Ramos (cell line): ENCODE results near the gene FAM13A.

Experiments used
- in situ Hi-C: fragments of 300-500 bp; cut with MboI; formaldehyde crosslinking; loops from one replicate; pipeline ENCODE4 v1.14.3; 2022; ENCODE audit warnings: low sequenced_read_pairs; ENCODE audit not compliant: unreplicated experiment

Gene FAM13A

DNA sequence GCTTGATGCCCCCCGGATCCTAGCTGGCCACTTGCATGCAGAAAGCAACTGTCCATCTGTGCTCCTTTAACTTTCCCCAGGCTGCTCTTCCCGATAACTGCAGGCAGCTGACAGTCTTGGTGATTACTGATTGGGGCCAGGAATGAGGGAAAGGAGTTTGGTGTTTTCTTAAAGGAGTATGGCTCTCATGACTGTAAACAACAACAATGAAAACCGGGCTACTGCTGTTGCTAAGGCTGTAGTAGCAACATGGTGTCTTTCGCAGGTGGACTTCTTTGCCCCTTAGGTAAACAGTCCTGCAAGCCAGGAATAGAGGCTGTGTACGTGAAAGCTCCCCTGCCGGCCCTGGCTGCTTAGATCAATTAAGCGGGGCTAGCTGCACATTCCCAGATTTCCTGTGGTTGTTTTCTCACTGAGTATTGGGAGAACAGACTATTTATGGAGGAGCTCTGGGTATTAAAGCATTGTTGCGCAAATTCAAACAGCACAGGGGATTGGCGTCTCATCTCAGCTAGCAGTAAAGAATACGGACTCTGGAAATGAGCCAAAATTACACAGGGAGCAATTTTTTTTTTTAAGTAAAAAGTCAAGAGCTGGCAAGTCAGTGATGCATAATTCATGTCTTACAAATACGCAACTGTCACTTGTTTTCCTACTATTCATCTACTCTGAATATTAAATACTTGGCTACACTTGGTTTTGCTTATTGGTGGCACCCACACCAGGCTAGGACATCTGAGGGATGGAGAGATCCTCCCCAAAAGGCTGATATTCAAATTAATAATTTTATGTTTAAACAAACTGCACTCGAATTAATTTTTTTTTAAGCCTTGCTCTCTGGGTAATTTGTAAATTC is 297.7 kb downstream of the FAM13A start:
- in situ Hi-C loops = no loop called here

DNA sequence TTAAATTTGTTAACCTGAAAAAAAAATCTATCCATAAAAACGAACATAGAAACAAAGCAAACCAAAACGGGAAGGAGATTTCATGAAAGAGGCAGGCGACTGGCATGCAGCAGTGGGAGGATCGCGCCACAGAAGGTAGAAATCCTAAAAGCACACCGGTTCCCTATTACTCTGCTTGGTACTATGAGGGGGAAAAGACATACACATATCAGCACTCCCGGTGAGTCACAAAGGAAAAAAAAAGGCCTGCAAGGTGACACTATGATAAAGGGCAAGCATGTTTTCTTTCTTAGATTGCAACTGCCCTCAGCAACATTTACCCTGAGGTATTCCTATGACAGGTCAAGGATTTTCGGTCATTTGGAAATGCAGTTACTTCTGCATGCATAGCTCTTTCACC is 298.7 kb downstream of the FAM13A start:
- in situ Hi-C loops = no loop called here

DNA sequence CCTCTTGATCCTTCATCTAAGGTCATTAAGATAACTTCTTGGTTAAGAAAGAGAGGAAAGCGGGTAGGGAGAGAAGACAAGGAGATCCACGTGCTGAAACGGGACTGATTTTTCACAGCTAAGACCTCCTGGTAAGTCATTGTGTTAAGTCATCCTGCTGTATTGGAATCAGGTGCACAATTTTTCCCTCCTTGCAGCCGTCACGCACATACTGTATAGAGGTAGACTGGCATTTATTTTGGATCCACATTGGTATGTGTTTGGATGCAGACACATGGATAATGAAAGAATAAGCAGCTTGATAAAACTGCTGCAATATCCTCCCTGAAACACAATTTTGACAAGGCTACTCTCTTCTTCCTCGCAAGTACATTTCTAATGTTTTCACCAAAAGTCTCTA is 299.2 kb downstream of the FAM13A start:
- in situ Hi-C loops = no loop called here

DNA sequence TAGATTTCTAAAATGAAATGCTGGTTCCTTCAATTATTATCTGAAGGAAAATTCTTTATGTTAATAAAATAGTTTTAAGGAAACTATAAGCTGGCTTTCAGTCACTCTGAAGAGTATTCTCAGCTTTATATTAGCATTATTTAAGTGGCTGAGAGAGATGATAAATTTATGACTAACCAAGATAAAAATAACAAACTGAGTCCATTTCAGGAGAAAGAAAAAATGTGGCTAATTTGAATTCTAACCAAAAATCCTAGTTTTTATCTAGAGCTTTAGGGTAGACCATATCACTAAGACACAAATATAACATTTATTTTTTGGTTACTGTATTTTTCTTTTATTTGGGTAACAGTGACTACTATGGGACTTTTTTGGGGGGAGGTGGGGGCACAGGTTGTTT is 299.9 kb downstream of the FAM13A start:
- in situ Hi-C loops = no loop called here

DNA sequence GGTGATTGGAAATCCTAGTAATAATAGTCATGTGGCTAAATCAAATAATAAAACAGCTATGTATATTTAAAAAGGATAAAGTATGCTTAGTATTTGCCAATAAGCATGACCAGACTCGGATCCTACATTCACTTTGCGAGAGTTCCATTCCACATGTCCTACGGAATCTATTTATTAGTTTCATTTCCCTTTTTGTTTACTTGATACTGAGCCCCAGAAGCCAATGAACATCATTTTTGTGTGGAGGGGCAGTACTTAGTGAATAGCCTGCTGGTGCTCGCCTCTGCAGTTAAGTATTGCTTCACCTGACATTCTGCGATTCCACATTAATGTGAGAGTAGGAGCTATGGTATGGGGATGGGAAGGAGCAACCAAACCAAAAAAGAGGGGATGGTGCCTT is 300.8 kb downstream of the FAM13A start:
- in situ Hi-C loops = no loop called here

DNA sequence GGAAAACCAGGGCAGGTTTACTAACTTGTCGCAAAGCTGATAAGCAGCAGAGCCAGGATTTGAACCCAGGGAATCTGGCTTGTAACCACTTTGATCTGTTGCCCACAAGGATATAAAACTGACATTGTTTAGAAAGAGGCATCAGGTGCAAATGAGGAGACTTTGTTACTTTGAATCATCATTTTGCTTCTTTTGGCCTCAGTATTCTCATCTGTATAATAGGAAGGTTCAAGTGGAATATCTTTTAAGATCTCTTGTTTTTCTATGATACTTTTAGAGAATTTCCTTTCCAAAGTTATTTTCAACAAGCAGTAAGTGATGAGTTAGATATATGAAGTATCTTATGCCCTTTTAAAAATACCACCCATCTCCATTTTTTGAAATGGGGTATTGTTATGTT is 301.5 kb downstream of the FAM13A start:
- in situ Hi-C loops = no loop called here

DNA sequence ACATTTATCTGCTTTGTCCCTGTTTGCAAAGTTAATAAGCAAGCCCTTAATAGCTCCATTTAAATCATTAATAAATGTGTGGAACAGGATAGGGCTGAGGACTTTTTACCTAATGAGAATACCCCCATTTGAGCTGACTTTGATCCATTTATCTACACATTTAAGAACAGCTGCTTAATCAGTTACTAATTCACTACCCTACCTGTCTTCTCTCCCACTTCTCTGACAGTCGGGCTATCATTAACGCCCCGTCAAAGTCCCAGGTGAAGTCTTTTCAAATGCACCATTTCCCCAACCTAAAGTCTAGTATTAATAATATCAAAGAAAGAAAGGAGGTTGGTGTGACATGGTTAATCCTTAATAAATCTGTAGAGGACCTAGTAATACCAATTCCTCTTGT is 302.2 kb downstream of the FAM13A start:
- in situ Hi-C loops = no loop called here

DNA sequence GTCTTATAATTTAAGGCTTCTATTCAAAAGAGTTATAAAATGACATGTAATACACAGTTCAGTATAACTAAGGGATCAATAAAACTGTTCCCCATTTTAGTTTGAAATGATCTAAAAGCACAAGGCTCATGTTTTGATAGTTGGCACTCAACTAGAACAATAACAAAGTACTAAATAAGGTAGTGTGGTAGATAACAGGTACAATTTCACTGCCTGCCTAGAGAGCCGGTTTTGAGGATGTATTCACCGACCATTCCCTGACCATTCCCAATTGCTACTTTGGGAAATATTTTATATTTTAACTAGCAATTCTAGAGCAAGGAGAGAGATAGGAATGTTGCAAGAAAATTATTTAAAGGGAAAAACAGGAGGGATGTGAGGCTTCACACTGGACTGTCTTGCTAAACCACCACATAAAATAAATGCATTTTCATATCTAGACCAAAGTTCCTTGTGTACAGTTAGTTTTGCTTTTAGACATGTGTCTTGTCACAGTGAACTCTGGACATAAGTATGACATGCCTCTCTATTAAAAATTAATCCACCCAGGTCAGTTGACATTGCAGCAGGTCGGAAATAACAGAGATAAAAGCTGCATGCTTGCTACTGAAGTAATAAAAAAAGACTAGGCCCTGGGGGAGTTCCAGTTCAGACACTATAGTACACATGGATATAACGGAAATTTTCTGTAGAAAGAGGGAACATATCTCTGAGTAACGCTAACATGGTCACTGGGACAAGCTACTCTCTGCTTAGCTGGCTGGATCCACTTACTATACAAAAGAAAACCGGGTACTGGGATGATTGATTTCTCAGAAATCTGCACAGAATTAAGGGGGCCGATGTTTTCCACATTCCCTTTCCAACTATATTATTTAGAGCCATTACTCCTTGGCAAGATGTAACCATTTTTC is 303.1 kb downstream of the FAM13A start:
- in situ Hi-C loops = no loop called here

DNA sequence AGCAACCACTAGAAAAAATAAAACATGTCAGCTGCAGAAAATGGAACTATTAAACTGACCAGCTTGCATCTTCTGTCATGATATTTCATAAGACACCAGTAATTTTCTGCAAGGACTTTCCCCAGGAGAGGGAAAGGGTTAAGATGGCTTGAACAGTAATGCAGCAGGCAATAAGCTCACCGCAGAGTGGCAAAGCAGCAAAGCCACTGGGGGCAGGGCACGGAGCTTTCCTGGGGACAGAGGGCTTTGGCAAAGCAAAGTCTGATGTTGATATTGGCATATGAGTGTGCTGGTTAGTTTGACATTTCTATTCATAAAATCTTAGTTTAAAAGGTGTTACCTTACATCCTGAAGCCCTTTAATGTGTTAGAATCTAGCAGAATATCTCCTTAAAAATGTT is 304.2 kb downstream of the FAM13A start:
- in situ Hi-C loops = no loop called here

DNA sequence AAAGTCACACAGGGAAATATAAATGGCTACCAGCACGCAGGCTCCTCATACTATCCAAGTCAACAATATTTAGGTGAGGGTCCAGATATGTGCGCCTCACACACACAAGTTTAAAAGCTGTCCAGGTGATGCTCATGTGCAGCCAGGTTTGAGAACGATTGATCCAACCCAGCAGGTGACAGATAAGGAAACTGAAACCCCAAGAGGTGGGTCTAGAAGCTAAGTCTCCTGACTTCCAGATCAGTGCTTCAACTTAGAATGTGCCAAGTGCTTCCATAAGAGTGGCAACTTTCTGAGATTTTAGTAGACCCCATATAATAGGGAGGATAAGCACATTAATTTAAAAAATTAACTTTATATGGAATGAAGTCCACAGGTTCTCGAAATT is 304.9 kb downstream of the FAM13A start:
- in situ Hi-C loops = no loop called here

DNA sequence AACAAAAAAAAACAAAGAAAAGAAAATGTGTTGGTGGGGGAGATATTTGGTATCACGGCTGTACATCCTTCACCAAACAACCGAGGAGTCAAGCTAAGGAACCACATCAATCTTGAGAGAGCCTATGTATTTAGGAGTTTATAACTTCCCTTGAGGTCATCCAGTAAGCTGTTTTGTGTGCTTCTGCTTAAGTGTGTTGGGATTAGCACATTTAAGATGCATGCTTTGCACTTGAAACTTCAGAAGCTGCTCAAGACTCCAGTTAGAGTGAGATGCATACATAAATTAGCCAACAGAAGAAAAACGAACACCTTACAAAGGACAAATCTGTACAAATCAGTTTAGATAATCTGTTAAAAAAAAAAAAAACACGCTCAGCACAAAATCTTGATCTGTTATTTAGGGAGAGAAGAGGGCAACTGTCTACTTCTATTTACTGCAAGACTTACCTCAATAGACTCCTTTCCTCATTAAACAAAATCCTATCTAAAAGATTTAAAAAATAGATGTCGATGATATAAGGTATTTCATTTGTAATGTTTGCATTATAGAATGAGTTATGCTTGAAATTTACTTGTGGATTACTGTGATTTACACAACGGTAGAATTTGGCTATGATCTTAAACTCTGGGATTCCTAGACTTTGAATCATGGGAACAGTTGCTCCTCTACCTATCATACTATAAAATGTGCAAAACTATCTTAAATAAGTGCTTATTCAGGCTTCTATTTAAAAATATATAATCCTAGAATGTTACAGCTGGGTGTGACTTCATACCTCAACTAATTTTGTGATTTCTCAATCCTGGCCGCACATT is 305.5 kb downstream of the FAM13A start:
- in situ Hi-C loops = no loop called here

DNA sequence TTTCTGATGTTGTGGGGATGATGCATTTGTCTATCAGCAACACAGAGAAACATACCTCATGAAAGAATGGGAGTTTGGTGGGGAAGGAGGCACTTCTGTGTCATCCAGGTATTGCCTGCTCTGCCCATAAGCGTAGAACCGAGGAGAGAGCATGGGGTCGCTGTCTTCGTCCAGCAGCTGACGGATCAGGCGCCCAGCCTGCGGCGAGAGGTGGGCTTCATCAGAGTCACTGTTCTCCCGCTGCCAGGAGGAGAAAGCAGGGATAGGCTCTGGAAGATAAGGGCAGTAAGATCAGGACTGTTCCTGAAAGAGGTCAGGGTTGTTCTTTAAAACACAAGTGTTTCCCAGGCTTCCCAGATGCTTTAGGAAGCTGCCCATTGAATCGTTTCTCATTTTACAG is 306.6 kb downstream of the FAM13A start:
- in situ Hi-C loops = no loop called here

DNA sequence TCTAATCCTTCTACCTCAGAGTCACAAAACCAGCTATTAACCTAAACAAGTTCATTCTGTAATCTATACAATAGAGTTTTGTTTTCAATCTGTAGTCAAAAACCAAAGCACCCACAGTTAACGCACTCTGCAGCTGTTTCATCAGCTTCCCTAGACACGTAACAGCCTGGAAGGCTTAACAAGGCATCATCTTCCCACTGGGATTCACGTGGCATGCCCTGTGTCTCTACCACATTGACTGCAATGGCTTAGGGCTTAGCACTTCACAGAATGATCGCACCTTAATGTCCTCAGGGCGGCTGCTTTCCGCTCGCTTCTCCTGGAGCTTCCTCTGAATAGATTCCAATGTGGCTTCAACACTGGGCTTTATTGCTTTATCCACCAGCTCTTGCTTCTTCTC is 309.6 kb downstream of the FAM13A start:
- in situ Hi-C loops = no loop called here

DNA sequence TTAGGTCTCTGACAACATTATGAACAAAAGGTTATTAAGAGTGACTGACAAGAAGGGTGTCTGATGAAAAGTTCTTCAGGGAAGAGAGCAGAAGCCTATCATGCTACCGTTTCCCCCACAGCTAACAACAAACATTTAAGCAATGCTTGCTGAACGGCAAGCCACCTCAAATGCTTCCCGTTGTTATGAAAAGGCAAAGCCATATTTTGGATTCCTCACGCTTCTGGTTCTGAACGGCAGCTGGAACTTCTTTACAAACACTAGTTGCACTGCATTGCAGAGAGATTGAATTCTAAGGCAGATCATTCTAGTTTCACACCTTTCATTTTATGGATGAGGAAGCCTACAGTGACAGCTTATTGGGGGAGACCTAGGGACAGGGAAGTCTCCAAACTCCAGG is 310.8 kb downstream of the FAM13A start:
- in situ Hi-C loops = no loop called here

DNA sequence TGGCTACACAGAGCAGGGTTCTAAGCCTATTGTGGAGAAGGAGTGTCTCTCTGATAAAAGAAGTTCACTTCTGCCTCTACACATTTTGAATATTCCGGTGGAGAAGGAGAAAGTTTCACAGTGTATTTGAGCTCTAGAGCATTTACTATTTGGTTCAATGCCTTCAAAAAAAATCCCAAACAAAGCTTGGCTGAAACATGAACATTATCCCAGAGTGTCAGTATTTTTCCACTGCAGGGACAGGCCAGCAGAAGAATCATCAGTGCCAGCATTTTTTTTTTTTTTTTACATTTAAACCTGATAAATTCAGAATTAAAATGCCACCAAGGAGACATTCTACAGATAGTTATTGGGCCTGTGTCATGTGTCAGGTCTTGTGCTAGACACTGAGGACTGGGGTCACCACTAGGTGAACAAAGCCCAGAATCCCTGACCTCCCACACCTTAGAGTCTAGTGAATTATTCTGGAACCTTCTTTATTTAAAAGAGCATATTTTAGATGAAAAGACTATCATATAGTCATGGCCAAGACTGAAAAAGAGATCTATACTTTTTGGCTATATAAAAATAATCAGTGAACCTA is 311.3 kb downstream of the FAM13A start:
- in situ Hi-C loops = no loop called here

DNA sequence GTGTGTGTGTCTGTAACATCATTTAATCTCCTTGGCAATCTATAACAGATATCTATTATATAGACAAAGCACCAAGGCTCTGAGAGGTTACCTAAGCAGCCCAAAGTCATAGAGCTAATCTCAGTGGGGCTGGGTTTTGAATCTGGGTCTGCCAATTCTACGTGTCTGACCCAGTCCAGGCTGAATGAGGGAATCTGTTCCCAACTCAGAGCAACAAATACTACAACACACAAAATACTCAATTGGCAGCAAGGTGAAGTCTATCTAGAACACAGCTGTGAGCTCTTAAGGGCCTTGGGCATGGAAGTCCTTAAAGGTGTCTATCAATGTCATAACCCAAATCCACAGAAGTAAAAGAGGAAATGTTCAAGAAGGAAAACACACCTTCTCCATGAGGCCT is 311.8 kb downstream of the FAM13A start:
- in situ Hi-C loops = no loop called here

DNA sequence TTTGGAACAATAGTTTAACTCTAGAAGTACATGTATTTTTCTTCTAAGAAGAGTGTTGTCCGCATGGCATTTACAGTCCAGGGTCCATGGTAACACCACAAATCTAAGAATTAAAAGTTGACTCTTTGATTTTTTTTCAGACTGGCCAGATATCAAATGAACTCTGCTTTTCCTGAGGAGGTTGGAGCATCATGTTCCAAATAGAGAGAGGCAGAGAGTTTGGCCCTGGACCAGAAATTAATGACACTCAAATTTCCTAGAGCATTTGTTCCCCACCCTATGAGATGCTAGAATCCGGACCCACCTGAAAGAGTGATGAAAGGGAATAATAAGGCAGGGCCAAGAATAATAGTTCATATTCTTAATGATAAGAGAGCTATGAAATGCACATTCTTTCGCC is 312.4 kb downstream of the FAM13A start:
- in situ Hi-C loops = no loop called here

DNA sequence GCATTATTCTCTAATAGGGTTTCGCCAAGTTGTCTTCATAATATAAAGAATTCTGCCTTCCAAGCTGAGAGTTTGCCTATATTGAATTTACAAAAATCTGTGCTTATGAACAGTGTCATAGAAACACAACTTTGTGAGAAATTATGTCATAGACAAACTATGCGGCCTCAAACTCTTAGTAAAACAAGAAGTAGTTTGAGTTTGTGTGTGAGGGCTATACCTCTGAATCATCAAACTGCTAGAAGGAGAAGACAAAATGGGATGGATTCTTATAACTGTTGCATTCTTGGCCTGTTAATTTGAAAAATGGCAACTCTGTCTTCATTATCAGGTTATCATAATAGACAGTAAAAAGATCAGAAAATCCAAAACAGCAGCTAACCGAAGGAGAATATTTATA is 313.3 kb downstream of the FAM13A start:
- in situ Hi-C loops = no loop called here

DNA sequence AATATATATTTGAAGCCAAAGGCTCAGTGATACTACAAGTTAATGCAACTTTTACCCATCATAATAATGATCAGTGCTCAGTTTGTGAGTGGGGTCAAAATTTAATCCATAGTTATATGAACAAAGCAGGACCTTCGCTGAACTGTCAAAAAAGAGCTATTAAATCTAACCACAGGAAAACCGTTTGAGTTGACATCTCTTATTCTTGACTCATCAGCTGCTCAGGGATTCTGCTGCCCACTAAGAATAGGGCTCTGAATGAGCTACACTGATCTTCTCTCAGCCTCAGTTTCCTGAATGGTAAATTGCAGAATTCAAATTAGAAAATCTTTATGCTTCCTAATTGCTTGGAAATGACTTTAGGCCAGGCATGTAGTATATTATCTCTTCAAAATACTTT is 314.4 kb downstream of the FAM13A start:
- in situ Hi-C loops = no loop called here

DNA sequence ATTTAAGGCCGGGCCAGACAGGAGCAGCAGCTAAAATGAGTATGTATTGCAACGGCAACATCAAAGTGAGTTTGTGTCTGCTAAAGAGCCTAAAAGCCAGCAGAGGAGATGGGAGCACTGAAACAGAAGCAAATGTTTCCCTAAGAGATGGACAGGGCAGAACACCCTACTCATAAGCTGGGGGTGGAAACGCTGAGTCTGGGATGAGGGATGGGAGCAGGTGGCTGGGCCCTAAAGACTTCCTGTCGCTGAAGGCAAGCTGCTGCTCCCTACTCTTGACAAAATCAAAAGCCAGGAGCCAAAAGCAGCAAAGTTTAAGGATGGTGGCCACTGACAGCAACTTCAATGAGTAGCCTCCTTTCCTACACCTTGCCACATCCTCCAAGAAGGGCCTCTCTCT is 318.8 kb downstream of the FAM13A start:
- in situ Hi-C loops = no loop called here
